Kidney epithelial cell (primary cell): ENCODE results near the gene PTPRT. TPM values are rescaled to one million over a fixed set of nuclear protein-coding genes. Genes with fewer than 3 reads are reported as not detected.

Source experiments
- DNase-seq: peaks from one replicate; pipeline ENCODE4 v3.0.0-alpha.2; 2010; ENCODE audit warnings: low read depth
- H3K27me3 ChIP-seq: 2 replicates; pipeline ENCODE4 v1.6.0; 2011; ENCODE audit warnings: low read length; ENCODE audit not compliant: control insufficient read depth, insufficient read depth
- H3K36me3 ChIP-seq: 2 replicates; pipeline ENCODE4 v1.5.1; 2011; ENCODE audit warnings: low read length; ENCODE audit not compliant: control insufficient read depth, insufficient read depth
- H3K4me3 ChIP-seq: 2 replicates; pipeline ENCODE4 v1.5.1; 2011; ENCODE audit warnings: low read depth, mild to moderate bottlenecking, control low read depth, low read length
- CTCF ChIP-seq: IDR thresholded peaks from 2 replicates; pipeline ENCODE4 v1.5.1; 2011; ENCODE audit warnings: mild to moderate bottlenecking, moderate library complexity, low read length, control low read depth, inconsistent platforms; ENCODE audit not compliant: insufficient read depth, poor library complexity, severe bottlenecking
- total RNA-seq: library from RNA; depleted of rRNA; stranded (reverse); fragments of >200 nt; gene quantifications from 2 replicates; pipeline ENCODE4 v1.2.3, GENCODE V29; 2015

PTPRT gene
- total RNA-seq, 1 donor from 2014 or later = 0.25 TPM

GRCh38 chr20:42572320-42573016 lies 617.2 kb downstream of the PTPRT start:
- no peaks in the 10 kb centered on the region for H3K36me3 ChIP-seq
- no peak for DNase-seq
- no peak for TF ChIP-seq CTCF
- H3K4me3 ChIP-seq = no peak overlapping the region
- no peaks in the 10 kb centered on the region for H3K27me3 ChIP-seq

- Histone ChIP-seq H3K27me3 (no peaks in the 10 kb centered on the region), H3K4me3 (no peak overlapping the region), H3K36me3 (no peaks in the 10 kb centered on the region)
- TF ChIP-seq CTCF = no peak
- peak; percentile 88 for DNase-seq
These were observed 622.3 kb downstream of the PTPRT start for GRCh38 chr20:42567409-42567808.

- Histone ChIP-seq H3K36me3 (no peaks in the 10 kb centered on the region), H3K27me3 (no peaks in the 10 kb centered on the region), H3K4me3 (no peak overlapping the region)
- DNase-seq = no peak
- TF ChIP-seq CTCF = no peak
These were observed 624.3 kb downstream of the PTPRT start for GRCh38 chr20:42565235-42565995.

- H3K36me3 ChIP-seq = no peaks in the 10 kb centered on the region
- no peak overlapping the region for H3K4me3 ChIP-seq
- H3K27me3 ChIP-seq = no peaks in the 10 kb centered on the region
- no peak for DNase-seq
- TF ChIP-seq CTCF = no peak
These were observed 630.0 kb downstream of the PTPRT start for GRCh38 chr20:42559665-42560064.

GRCh38 chr20:42556575-42556974 lies 633.1 kb downstream of the PTPRT start:
- Histone ChIP-seq H3K4me3 (no peak overlapping the region), H3K27me3 (no peaks in the 10 kb centered on the region), H3K36me3 (no peaks in the 10 kb centered on the region)
- TF ChIP-seq CTCF = no peak
- no peak for DNase-seq
